IgD-negative memory B cell (primary cell): ENCODE data around the gene TUBGCP6. TPM values are rescaled to one million over a fixed set of nuclear protein-coding genes. Genes with fewer than 3 reads are reported as not detected.

ENCODE experiments used
- H3K27ac Mint-ChIP-seq, 3 donors: one replicate each; pipeline ENCODE4 v1.8.0; 2020 to 2022; ENCODE audit warnings: mild to moderate bottlenecking in 3 of 3, mixed read lengths in 3 of 3, moderate library complexity in 1 of 3
- H3K27me3 Mint-ChIP-seq: one replicate; pipeline ENCODE4 v1.8.0; 2021; ENCODE audit warnings: mixed read lengths
- H3K36me3 Mint-ChIP-seq: one replicate; pipeline ENCODE4 v1.8.0; 2020; ENCODE audit warnings: mild to moderate bottlenecking, mixed read lengths
- H3K4me1 Mint-ChIP-seq, 3 donors: one replicate each; pipeline ENCODE4 v1.8.0; 2020 to 2022; ENCODE audit warnings: mixed read lengths in 3 of 3, mild to moderate bottlenecking in 1 of 3
- H3K4me3 Mint-ChIP-seq, 4 donors: one replicate each; pipeline ENCODE4 v1.8.0; 2020 to 2022; ENCODE audit warnings: mild to moderate bottlenecking in 4 of 4, mixed read lengths in 4 of 4, moderate library complexity in 3 of 4
- H3K9me3 Mint-ChIP-seq, 3 donors: one replicate each; pipeline ENCODE4 v1.8.0; 2020 to 2021; ENCODE audit warnings: mixed read lengths in 3 of 3, mild to moderate bottlenecking in 1 of 3
- polyA plus RNA-seq: library from polyadenylated mRNA; unstranded; fragments of 300-500 nt; fragmentation: Illumina TruSeq; gene quantifications from one replicate; pipeline ENCODE4 v1.2.3, GENCODE V29; 2021

TUBGCP6 gene
- polyA plus RNA-seq, 1 donor from 2014 or later, result 17.0 TPM

- no peaks in the 10 kb centered on the region for H3K9me3 Mint-ChIP-seq
- peaks cover 2% of the 10 kb centered on the region for H3K36me3 Mint-ChIP-seq
- peak within 1 kb of the TSS; percentile 81 to 94 (median 91) for H3K27ac Mint-ChIP-seq
- peaks cover 11 to 13% (median 12%) of the 10 kb centered on the region in 3 donors for H3K4me1 Mint-ChIP-seq
- no peaks in the 10 kb centered on the region for H3K27me3 Mint-ChIP-seq
- peak within 1 kb of the TSS; percentile 85 to 94 (median 90) for H3K4me3 Mint-ChIP-seq
Observed at GRCh38 chr22:50200461-50201190, 44.2 kb downstream of the TUBGCP6 start, which contains the start of gene SELENOO. SELENOO (plus strand) TSS chr22:50201011; CDS start chr22:50201037, 26 bp downstream.

GRCh38 chr22:50199829-50200460 lies 44.9 kb downstream of the TUBGCP6 start:
- Mint-ChIP-seq H3K9me3 (no peaks in the 10 kb centered on the region), H3K27me3 (no peaks in the 10 kb centered on the region), H3K4me1 (peaks cover 12 to 13% (median 12%) of the 10 kb centered on the region in 3 donors), H3K4me3 (peak overlapping the region; percentile 71 to 90 (median 80)), H3K27ac (peak overlapping the region; percentile 80 to 81 (median 81)), H3K36me3 (peaks cover 2% of the 10 kb centered on the region)

GRCh38 chr22:50199251-50199721 lies 45.5 kb downstream of the TUBGCP6 start:
- Mint-ChIP-seq H3K27me3 (no peaks in the 10 kb centered on the region), H3K27ac (peak overlapping the region; percentile 80 to 81 (median 81)), H3K4me3 (peak overlapping the region; percentile 71 to 90 (median 80))

GRCh38 chr22:50198624-50199017 lies 46.2 kb downstream of the TUBGCP6 start:
- Mint-ChIP-seq H3K27me3 (no peaks in the 10 kb centered on the region), H3K9me3 (no peaks in the 10 kb centered on the region), H3K27ac (peak overlapping the region in 1 of 3 donors; percentile 81), H3K36me3 (peaks cover 2% of the 10 kb centered on the region), H3K4me3 (no peak overlapping the region), H3K4me1 (peaks cover 10 to 11% (median 10%) of the 10 kb centered on the region in 3 donors)

More at GRCh38 chr22:50199251-50199721, 45.5 kb downstream of the TUBGCP6 start:
- Mint-ChIP-seq H3K9me3 (no peaks in the 10 kb centered on the region), H3K4me1 (peaks cover 10 to 13% (median 11%) of the 10 kb centered on the region in 3 donors), H3K36me3 (peaks cover 2% of the 10 kb centered on the region)

- Mint-ChIP-seq H3K9me3 (no peaks in the 10 kb centered on the region), H3K27ac (peak overlapping the region in 2 of 3 donors; percentile 60 to 82), H3K27me3 (no peaks in the 10 kb centered on the region), H3K4me1 (peaks cover 6 to 11% (median 11%) of the 10 kb centered on the region in 3 donors), H3K4me3 (peak overlapping the region in 1 of 4 donors; percentile 55), H3K36me3 (peaks cover 2% of the 10 kb centered on the region)
Observed at GRCh38 chr22:50197856-50198623, 46.8 kb downstream of the TUBGCP6 start.

- H3K27me3 Mint-ChIP-seq, result no peaks in the 10 kb centered on the region
- peaks cover 10 to 20% (median 18%) of the 10 kb centered on the region in 3 donors for H3K4me1 Mint-ChIP-seq
- H3K36me3 Mint-ChIP-seq, result peaks cover 2% of the 10 kb centered on the region
- H3K9me3 Mint-ChIP-seq, result no peaks in the 10 kb centered on the region
- no peak overlapping the region for H3K4me3 Mint-ChIP-seq
- peak overlapping the region in 1 of 3 donors; percentile 84 for H3K27ac Mint-ChIP-seq
Observed at GRCh38 chr22:50197000-50197800, 47.6 kb downstream of the TUBGCP6 start.

GRCh38 chr22:50196256-50196655 lies 48.6 kb downstream of the TUBGCP6 start:
- Mint-ChIP-seq H3K27ac (peak overlapping the region in 1 of 3 donors; percentile 84), H3K4me1 (peaks cover 10 to 22% (median 21%) of the 10 kb centered on the region in 3 donors), H3K27me3 (no peaks in the 10 kb centered on the region), H3K9me3 (no peaks in the 10 kb centered on the region), H3K36me3 (peaks cover 2% of the 10 kb centered on the region), H3K4me3 (no peak overlapping the region)

GRCh38 chr22:50194037-50194805 lies 50.6 kb downstream of the TUBGCP6 start:
- peaks cover 2% of the 10 kb centered on the region for H3K36me3 Mint-ChIP-seq
- no peaks in the 10 kb centered on the region for H3K9me3 Mint-ChIP-seq
- H3K4me3 Mint-ChIP-seq, result peak overlapping the region in 2 of 4 donors; percentile 17 to 67
- H3K27ac Mint-ChIP-seq, result peak overlapping the region; percentile 35 to 84 (median 73)
- H3K27me3 Mint-ChIP-seq, result no peaks in the 10 kb centered on the region
- H3K4me1 Mint-ChIP-seq, result peaks cover 23 to 32% (median 25%) of the 10 kb centered on the region in 3 donors

- H3K4me1 Mint-ChIP-seq, result peaks cover 23 to 35% (median 25%) of the 10 kb centered on the region in 3 donors
- H3K27me3 Mint-ChIP-seq, result no peaks in the 10 kb centered on the region
- peak overlapping the region in 1 of 3 donors; percentile 35 for H3K27ac Mint-ChIP-seq
- H3K36me3 Mint-ChIP-seq, result peaks cover 2% of the 10 kb centered on the region
- no peak overlapping the region for H3K4me3 Mint-ChIP-seq
- H3K9me3 Mint-ChIP-seq, result no peaks in the 10 kb centered on the region
Observed at GRCh38 chr22:50193621-50194020, 51.2 kb downstream of the TUBGCP6 start.

- no peaks in the 10 kb centered on the region for H3K27me3 Mint-ChIP-seq
- no peaks in the 10 kb centered on the region for H3K36me3 Mint-ChIP-seq
- peak overlapping the region; percentile 80 to 96 (median 88) for H3K4me3 Mint-ChIP-seq
- no peaks in the 10 kb centered on the region for H3K9me3 Mint-ChIP-seq
- peak overlapping the region; percentile 94 to 100 (median 99) for H3K27ac Mint-ChIP-seq
- H3K4me1 Mint-ChIP-seq, result peaks cover 23 to 41% (median 32%) of the 10 kb centered on the region in 3 donors
Observed at GRCh38 chr22:50192436-50193204, 52.2 kb downstream of the TUBGCP6 start.

- H3K9me3 Mint-ChIP-seq, result no peaks in the 10 kb centered on the region
- H3K4me1 Mint-ChIP-seq, result peaks cover 32 to 48% (median 37%) of the 10 kb centered on the region in 3 donors
- H3K4me3 Mint-ChIP-seq, result peak overlapping the region; percentile 81 to 96 (median 90)
- H3K36me3 Mint-ChIP-seq, result no peaks in the 10 kb centered on the region
- H3K27ac Mint-ChIP-seq, result peak overlapping the region; percentile 94 to 100 (median 99)
- no peaks in the 10 kb centered on the region for H3K27me3 Mint-ChIP-seq
Observed at GRCh38 chr22:50190941-50191741, 53.7 kb downstream of the TUBGCP6 start.
